NB4 (cell line): ENCODE results near the gene CFAP74.

Experiments used
- CTCF ChIP-seq: IDR thresholded peaks from one replicate; pipeline ENCODE4 v1.5.1; 2012; ENCODE audit warnings: low read depth, low read length
- MAX ChIP-seq: IDR thresholded peaks from 2 replicates; pipeline ENCODE4 v1.6.1; 2011; ENCODE audit warnings: low read depth, low read length
- MYC ChIP-seq: IDR thresholded peaks from 2 replicates; pipeline ENCODE4 v1.6.1; 2011; ENCODE audit warnings: low read depth, low read length

GRCh38 chr1:1968767-1969504, 34.6 kb downstream of the CFAP74 start:
- no peak for TF ChIP-seq MAX
- TF ChIP-seq CTCF = no peak
- TF ChIP-seq MYC = no peak
